Measurements from ENCODE around the gene MS4A6E.

DNA sequence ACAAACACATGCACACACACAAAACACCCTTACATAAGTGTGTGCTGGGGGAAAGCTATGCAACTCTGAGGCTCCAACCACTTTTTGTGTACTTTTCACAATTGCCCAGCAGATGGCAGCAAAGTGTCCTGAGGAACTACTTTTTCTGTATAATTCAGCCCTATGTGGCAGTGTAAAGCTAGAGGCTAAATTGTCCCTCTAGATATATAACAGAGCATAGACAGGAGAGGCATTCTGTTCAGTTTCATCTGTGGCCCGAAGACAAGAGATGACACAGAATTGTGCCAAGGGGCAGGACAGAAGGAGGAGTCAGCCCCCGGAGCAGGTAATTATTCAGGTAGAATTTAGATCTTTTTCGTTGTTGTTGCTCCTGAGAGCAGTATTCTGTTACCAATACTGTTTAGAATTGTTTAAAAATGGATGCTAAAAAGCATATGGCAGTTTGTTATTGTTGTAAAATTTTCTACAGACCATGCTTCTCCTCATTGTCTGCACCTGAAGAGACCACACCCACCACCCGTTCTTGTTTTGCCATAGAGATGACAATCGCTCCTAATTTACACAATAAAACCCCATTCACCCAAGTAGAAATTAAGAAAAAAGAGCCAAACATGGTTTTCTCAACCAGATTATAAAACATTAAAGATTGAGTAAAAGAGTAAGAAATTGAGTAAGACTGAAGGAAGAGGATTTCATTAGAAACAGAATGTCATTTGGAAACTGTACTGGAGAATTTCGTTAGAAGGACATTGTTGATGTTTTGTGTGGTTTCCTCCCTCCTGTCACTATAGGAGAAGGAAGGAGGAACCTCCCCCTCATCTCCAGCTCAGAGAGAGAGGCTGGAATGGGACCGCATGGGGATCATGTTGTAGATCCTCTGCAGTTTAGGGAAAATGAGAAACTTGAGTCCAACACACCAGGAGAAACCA lies 36.8 kb downstream of the MS4A6E start:
- TF ChIP-seq, protein P1, sequence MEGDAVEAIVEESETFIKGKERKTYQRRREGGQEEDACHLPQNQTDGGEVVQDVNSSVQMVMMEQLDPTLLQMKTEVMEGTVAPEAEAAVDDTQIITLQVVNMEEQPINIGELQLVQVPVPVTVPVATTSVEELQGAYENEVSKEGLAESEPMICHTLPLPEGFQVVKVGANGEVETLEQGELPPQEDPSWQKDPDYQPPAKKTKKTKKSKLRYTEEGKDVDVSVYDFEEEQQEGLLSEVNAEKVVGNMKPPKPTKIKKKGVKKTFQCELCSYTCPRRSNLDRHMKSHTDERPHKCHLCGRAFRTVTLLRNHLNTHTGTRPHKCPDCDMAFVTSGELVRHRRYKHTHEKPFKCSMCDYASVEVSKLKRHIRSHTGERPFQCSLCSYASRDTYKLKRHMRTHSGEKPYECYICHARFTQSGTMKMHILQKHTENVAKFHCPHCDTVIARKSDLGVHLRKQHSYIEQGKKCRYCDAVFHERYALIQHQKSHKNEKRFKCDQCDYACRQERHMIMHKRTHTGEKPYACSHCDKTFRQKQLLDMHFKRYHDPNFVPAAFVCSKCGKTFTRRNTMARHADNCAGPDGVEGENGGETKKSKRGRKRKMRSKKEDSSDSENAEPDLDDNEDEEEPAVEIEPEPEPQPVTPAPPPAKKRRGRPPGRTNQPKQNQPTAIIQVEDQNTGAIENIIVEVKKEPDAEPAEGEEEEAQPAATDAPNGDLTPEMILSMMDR (conservative IDR thresholded peaks at IDR 0.05; ENCODE audit: low read depth in 2 of 2): peak; percentile 76 to 86
- TF ChIP-seq JUNB (IDR thresholded peaks at IDR 0.05; ENCODE audit: unreplicated experiment): no peak
- no peak for TF ChIP-seq NANOG (IDR thresholded peaks at IDR 0.05; ENCODE audit: borderline replicate concordance)
- TF ChIP-seq EZH2 (IDR thresholded peaks at IDR 0.05; ENCODE audit: low read depth, unreplicated experiment): no peak
- TF ChIP-seq, protein P2, sequence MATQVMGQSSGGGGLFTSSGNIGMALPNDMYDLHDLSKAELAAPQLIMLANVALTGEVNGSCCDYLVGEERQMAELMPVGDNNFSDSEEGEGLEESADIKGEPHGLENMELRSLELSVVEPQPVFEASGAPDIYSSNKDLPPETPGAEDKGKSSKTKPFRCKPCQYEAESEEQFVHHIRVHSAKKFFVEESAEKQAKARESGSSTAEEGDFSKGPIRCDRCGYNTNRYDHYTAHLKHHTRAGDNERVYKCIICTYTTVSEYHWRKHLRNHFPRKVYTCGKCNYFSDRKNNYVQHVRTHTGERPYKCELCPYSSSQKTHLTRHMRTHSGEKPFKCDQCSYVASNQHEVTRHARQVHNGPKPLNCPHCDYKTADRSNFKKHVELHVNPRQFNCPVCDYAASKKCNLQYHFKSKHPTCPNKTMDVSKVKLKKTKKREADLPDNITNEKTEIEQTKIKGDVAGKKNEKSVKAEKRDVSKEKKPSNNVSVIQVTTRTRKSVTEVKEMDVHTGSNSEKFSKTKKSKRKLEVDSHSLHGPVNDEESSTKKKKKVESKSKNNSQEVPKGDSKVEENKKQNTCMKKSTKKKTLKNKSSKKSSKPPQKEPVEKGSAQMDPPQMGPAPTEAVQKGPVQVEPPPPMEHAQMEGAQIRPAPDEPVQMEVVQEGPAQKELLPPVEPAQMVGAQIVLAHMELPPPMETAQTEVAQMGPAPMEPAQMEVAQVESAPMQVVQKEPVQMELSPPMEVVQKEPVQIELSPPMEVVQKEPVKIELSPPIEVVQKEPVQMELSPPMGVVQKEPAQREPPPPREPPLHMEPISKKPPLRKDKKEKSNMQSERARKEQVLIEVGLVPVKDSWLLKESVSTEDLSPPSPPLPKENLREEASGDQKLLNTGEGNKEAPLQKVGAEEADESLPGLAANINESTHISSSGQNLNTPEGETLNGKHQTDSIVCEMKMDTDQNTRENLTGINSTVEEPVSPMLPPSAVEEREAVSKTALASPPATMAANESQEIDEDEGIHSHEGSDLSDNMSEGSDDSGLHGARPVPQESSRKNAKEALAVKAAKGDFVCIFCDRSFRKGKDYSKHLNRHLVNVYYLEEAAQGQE (IDR thresholded peaks at IDR 0.05; ENCODE audit: unreplicated experiment): no peak
- TF ChIP-seq POLR2AphosphoS5 (IDR thresholded peaks at IDR 0.05; ENCODE audit: low read depth): no peak

Data from GM23338 (cell line).